GM23338 (cell line): ENCODE measurements around the gene CACNA1C. TPM values are rescaled to one million over a fixed set of nuclear protein-coding genes. Genes with fewer than 3 reads are reported as not detected.

Experiments used
- ATAC-seq: fragments of 200-7000 bp; cut with Tn5 transposase; 3 replicates; pipeline ENCODE4 v1.9.1; 2020
- DNase-seq: peaks from one replicate; pipeline ENCODE4 v3.0.0-alpha.2; 2015; ENCODE audit warnings: low spot score
- H2AFZ ChIP-seq: fragments of 200-600 bp; sonication (generic); 2 replicates; pipeline ENCODE4 v1.8.0; 2016; ENCODE audit warnings: antibody characterized with exemption, mild to moderate bottlenecking, moderate library complexity
- H3F3A ChIP-seq: fragments of 200-600 bp; sonication (generic); replicated peaks from 2 replicates; pipeline ENCODE4 v1.8.0; 2017; ENCODE audit warnings: antibody characterized with exemption, mixed run types, low read depth
- H3K27ac ChIP-seq: fragments of 200-600 bp; sonication (generic); 2 replicates; pipeline ENCODE4 v1.6.1; 2016; ENCODE audit warnings: low read depth
- H3K27me3 ChIP-seq: fragments of 200-600 bp; sonication (generic); 2 replicates; pipeline ENCODE4 v1.8.0; 2016; ENCODE audit warnings: mild to moderate bottlenecking, mixed run types, moderate library complexity; ENCODE audit not compliant: insufficient read depth
- H3K36me3 ChIP-seq: fragments of 200-600 bp; sonication (generic); 2 replicates; pipeline ENCODE4 v1.8.0; 2016; ENCODE audit warnings: mild to moderate bottlenecking; ENCODE audit not compliant: insufficient read depth
- H3K4me1 ChIP-seq: fragments of 200-600 bp; sonication (generic); 2 replicates; pipeline ENCODE4 v1.8.0; 2016; ENCODE audit warnings: mild to moderate bottlenecking, moderate library complexity; ENCODE audit not compliant: insufficient read depth
- H3K4me2 ChIP-seq: fragments of 200-600 bp; sonication (generic); 2 replicates; pipeline ENCODE4 v1.7.1; 2017; ENCODE audit warnings: mixed run types
- H3K4me3 ChIP-seq: fragments of 200-600 bp; sonication (generic); 2 replicates; pipeline ENCODE4 v1.6.1; 2016; ENCODE audit warnings: mixed run types
- H3K79me2 ChIP-seq: fragments of 200-600 bp; sonication (generic); replicated peaks from 2 replicates; pipeline ENCODE4 v1.8.0; 2017; ENCODE audit warnings: mild to moderate bottlenecking; ENCODE audit not compliant: insufficient read depth
- H3K9me2 ChIP-seq: fragments of 200-600 bp; sonication (generic); 2 replicates; pipeline ENCODE4 v1.8.0; 2017; ENCODE audit not compliant: insufficient read depth
- H4K20me1 ChIP-seq: fragments of 200-600 bp; sonication (generic); replicated peaks from 2 replicates; pipeline ENCODE4 v1.8.0; 2017; ENCODE audit warnings: mild to moderate bottlenecking; ENCODE audit not compliant: insufficient read depth
- H3K27ac Mint-ChIP-seq: 2 replicates; pipeline ENCODE4 v1.8.0; 2020; ENCODE audit warnings: inconsistent platforms, mild to moderate bottlenecking, moderate library complexity, mixed read lengths
- H3K27me3 Mint-ChIP-seq: 3 replicates; pipeline ENCODE4 v1.8.0; 2022; ENCODE audit warnings: low read depth, mild to moderate bottlenecking, moderate library complexity, mixed read lengths, inconsistent platforms; ENCODE audit not compliant: insufficient read depth, poor library complexity
- H3K36me3 Mint-ChIP-seq: 3 replicates; pipeline ENCODE4 v1.8.0; 2021; ENCODE audit warnings: low read depth, mild to moderate bottlenecking, inconsistent platforms, moderate library complexity, mixed read lengths
- H3K4me1 Mint-ChIP-seq: 3 replicates; pipeline ENCODE4 v1.8.0; 2020; ENCODE audit warnings: mild to moderate bottlenecking, inconsistent platforms, mixed read lengths
- H3K4me3 Mint-ChIP-seq: 3 replicates; pipeline ENCODE4 v1.8.0; 2021; ENCODE audit warnings: moderate library complexity, mild to moderate bottlenecking, inconsistent platforms, mixed read lengths
- H3K9me3 Mint-ChIP-seq: 3 replicates; pipeline ENCODE4 v1.8.0; 2020; ENCODE audit warnings: moderate library complexity, mild to moderate bottlenecking, inconsistent platforms, mixed read lengths
- CREB1 ChIP-seq: fragments of 250-450 bp; sonication (Bioruptor Pico); IDR thresholded peaks from 2 replicates; pipeline ENCODE4 v1.5.0; 2020; ENCODE audit warnings: low read depth, mild to moderate bottlenecking, moderate library complexity
- EZH2 ChIP-seq: fragments of 200-600 bp; sonication (generic); IDR thresholded peaks from one replicate; pipeline ENCODE4 v1.8.0; 2017; ENCODE audit warnings: antibody characterized with exemption, mild to moderate bottlenecking, low read depth; ENCODE audit not compliant: unreplicated experiment
- EZH2phosphoT487 ChIP-seq: fragments of 200-600 bp; sonication (generic); IDR thresholded peaks from one replicate; pipeline ENCODE4 v1.8.1; 2018; ENCODE audit warnings: antibody characterized with exemption; ENCODE audit not compliant: unreplicated experiment
- JUNB ChIP-seq: IDR thresholded peaks from one replicate; pipeline ENCODE4 v1.6.1; 2016; ENCODE audit warnings: antibody characterized with exemption; ENCODE audit not compliant: unreplicated experiment
- NANOG ChIP-seq: IDR thresholded peaks from 2 replicates; pipeline ENCODE4 v1.6.1; 2016; ENCODE audit warnings: antibody characterized with exemption, borderline replicate concordance
- POLR2AphosphoS5 ChIP-seq: IDR thresholded peaks from 2 replicates; pipeline ENCODE4 v1.6.1; 2016; ENCODE audit warnings: antibody characterized with exemption, low read depth
- STAT1 ChIP-seq: IDR thresholded peaks from one replicate; pipeline ENCODE4 v1.6.1; 2016; ENCODE audit warnings: antibody characterized with exemption; ENCODE audit not compliant: unreplicated experiment
- ZNF114 ChIP-seq: fragments of 250-450 bp; sonication (Bioruptor Pico); IDR thresholded peaks from 2 replicates; pipeline ENCODE4 v1.5.0; 2020; ENCODE audit warnings: mild to moderate bottlenecking, moderate library complexity
- ZNF331 ChIP-seq: fragments of 250-450 bp; sonication (Bioruptor Pico); IDR thresholded peaks from 2 replicates; pipeline ENCODE4 v1.5.0; 2020; ENCODE audit warnings: low read depth, mild to moderate bottlenecking, moderate library complexity
- polyA plus RNA-seq: library from polyadenylated mRNA; unstranded; fragments of >200 nt; fragmentation: Nextera tagmentation; extraction: Ambion mirVana; gene quantifications from 2 replicates; pipeline ENCODE4 v1.2.1, GENCODE V29; 2016
- total RNA-seq: library from RNA; depleted of rRNA; stranded (reverse); fragments of >200 nt; shearing (Covaris generic); gene quantifications from 2 replicates; pipeline ENCODE4 v1.2.3, GENCODE V29; 2014
- TF ChIP-seq, protein P1 (sequence below): IDR thresholded peaks from one replicate; pipeline ENCODE4 v1.6.1; 2018; ENCODE audit warnings: antibody characterized with exemption; ENCODE audit not compliant: unreplicated experiment
- TF ChIP-seq, protein P2 (sequence below), 2 experiments: fragments of 200-600 bp in 1 of 2; sonication (generic) in 1 of 2; conservative IDR thresholded peaks; 2 replicates each; pipeline versions ENCODE4 v1.5.1 to v1.6.1; 2016 to 2017; ENCODE audit warnings: antibody characterized with exemption in 2 of 2, low read depth in 2 of 2, mild to moderate bottlenecking in 2 of 2, moderate library complexity in 1 of 2
- TF ChIP-seq, protein P3 (sequence below): IDR thresholded peaks from 2 replicates; pipeline ENCODE4 v1.6.1; 2016; ENCODE audit warnings: antibody characterized with exemption
- TF ChIP-seq, protein P4 (sequence below): fragments of 250-450 bp; sonication (Bioruptor Pico); IDR thresholded peaks from 2 replicates; pipeline ENCODE4 v1.5.0; 2020; ENCODE audit warnings: mild to moderate bottlenecking, moderate library complexity

Gene CACNA1C
- total and polyA plus RNA-seq, 2 experiments from 2014 or later: 0.78 to 2.1 TPM

DNA sequence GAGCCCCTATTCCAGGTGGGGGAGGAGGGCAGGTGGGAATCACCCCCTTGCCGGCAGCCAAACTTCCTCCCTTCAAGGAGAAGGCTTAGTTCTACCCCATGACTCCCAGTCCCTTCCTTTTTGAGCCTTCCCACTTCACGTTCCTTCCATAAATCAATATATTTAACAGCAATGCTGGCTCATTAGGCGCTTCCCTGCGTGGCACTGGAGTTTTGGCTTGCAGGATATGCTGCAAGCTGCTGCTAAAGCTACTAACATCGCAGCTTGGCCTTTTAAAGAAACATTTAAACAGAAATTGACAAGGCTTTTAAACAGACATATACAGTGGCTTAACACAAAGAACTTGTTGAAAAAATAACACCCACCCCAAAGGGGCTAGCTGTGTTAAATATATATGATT, 434.0 kb downstream of the CACNA1C start:
- Histone ChIP-seq H3K36me3 (no peaks in the 10 kb centered on the region), H3K27me3 (no peaks in the 10 kb centered on the region), H3K4me3 (no peak overlapping the region), H3K9me2 (0 out of 2 replicates have a peak, but pooled peaks cover 9% of the 10 kb centered on the region), H3K4me1 (no peaks in the 10 kb centered on the region), H4K20me1 (no peaks in the 10 kb centered on the region), H3F3A (no peaks in the 10 kb centered on the region), H3K4me2 (no peak overlapping the region), H3K79me2 (no peaks in the 10 kb centered on the region), H3K27ac (no peak overlapping the region), H2AFZ (no peak overlapping the region)
- Mint-ChIP-seq H3K9me3 (no peaks in the 10 kb centered on the region), H3K36me3 (no peaks in the 10 kb centered on the region), H3K27ac (no peak overlapping the region), H3K27me3 (peaks cover 5% of the 10 kb centered on the region), H3K4me1 (0 out of 3 replicates have a peak, but pooled peaks cover 2% of the 10 kb centered on the region), H3K4me3 (no peak overlapping the region)
- ATAC-seq (no peak), DNase-seq (no peak)
- TF ChIP-seq ZNF114: no peak
- no peak for TF ChIP-seq EZH2
- TF ChIP-seq, protein P1, sequence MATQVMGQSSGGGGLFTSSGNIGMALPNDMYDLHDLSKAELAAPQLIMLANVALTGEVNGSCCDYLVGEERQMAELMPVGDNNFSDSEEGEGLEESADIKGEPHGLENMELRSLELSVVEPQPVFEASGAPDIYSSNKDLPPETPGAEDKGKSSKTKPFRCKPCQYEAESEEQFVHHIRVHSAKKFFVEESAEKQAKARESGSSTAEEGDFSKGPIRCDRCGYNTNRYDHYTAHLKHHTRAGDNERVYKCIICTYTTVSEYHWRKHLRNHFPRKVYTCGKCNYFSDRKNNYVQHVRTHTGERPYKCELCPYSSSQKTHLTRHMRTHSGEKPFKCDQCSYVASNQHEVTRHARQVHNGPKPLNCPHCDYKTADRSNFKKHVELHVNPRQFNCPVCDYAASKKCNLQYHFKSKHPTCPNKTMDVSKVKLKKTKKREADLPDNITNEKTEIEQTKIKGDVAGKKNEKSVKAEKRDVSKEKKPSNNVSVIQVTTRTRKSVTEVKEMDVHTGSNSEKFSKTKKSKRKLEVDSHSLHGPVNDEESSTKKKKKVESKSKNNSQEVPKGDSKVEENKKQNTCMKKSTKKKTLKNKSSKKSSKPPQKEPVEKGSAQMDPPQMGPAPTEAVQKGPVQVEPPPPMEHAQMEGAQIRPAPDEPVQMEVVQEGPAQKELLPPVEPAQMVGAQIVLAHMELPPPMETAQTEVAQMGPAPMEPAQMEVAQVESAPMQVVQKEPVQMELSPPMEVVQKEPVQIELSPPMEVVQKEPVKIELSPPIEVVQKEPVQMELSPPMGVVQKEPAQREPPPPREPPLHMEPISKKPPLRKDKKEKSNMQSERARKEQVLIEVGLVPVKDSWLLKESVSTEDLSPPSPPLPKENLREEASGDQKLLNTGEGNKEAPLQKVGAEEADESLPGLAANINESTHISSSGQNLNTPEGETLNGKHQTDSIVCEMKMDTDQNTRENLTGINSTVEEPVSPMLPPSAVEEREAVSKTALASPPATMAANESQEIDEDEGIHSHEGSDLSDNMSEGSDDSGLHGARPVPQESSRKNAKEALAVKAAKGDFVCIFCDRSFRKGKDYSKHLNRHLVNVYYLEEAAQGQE: no peak
- TF ChIP-seq, protein P2, sequence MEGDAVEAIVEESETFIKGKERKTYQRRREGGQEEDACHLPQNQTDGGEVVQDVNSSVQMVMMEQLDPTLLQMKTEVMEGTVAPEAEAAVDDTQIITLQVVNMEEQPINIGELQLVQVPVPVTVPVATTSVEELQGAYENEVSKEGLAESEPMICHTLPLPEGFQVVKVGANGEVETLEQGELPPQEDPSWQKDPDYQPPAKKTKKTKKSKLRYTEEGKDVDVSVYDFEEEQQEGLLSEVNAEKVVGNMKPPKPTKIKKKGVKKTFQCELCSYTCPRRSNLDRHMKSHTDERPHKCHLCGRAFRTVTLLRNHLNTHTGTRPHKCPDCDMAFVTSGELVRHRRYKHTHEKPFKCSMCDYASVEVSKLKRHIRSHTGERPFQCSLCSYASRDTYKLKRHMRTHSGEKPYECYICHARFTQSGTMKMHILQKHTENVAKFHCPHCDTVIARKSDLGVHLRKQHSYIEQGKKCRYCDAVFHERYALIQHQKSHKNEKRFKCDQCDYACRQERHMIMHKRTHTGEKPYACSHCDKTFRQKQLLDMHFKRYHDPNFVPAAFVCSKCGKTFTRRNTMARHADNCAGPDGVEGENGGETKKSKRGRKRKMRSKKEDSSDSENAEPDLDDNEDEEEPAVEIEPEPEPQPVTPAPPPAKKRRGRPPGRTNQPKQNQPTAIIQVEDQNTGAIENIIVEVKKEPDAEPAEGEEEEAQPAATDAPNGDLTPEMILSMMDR (conservative IDR thresholded peaks at IDR 0.05; ENCODE audit: low read depth in 2 of 2): no peak
- TF ChIP-seq POLR2AphosphoS5: no peak
- TF ChIP-seq STAT1: no peak
- TF ChIP-seq EZH2phosphoT487: no peak
- TF ChIP-seq JUNB: no peak
- no peak for TF ChIP-seq CREB1
- TF ChIP-seq, protein P3, sequence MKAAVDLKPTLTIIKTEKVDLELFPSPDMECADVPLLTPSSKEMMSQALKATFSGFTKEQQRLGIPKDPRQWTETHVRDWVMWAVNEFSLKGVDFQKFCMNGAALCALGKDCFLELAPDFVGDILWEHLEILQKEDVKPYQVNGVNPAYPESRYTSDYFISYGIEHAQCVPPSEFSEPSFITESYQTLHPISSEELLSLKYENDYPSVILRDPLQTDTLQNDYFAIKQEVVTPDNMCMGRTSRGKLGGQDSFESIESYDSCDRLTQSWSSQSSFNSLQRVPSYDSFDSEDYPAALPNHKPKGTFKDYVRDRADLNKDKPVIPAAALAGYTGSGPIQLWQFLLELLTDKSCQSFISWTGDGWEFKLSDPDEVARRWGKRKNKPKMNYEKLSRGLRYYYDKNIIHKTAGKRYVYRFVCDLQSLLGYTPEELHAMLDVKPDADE: no peak
- TF ChIP-seq, protein P4, sequence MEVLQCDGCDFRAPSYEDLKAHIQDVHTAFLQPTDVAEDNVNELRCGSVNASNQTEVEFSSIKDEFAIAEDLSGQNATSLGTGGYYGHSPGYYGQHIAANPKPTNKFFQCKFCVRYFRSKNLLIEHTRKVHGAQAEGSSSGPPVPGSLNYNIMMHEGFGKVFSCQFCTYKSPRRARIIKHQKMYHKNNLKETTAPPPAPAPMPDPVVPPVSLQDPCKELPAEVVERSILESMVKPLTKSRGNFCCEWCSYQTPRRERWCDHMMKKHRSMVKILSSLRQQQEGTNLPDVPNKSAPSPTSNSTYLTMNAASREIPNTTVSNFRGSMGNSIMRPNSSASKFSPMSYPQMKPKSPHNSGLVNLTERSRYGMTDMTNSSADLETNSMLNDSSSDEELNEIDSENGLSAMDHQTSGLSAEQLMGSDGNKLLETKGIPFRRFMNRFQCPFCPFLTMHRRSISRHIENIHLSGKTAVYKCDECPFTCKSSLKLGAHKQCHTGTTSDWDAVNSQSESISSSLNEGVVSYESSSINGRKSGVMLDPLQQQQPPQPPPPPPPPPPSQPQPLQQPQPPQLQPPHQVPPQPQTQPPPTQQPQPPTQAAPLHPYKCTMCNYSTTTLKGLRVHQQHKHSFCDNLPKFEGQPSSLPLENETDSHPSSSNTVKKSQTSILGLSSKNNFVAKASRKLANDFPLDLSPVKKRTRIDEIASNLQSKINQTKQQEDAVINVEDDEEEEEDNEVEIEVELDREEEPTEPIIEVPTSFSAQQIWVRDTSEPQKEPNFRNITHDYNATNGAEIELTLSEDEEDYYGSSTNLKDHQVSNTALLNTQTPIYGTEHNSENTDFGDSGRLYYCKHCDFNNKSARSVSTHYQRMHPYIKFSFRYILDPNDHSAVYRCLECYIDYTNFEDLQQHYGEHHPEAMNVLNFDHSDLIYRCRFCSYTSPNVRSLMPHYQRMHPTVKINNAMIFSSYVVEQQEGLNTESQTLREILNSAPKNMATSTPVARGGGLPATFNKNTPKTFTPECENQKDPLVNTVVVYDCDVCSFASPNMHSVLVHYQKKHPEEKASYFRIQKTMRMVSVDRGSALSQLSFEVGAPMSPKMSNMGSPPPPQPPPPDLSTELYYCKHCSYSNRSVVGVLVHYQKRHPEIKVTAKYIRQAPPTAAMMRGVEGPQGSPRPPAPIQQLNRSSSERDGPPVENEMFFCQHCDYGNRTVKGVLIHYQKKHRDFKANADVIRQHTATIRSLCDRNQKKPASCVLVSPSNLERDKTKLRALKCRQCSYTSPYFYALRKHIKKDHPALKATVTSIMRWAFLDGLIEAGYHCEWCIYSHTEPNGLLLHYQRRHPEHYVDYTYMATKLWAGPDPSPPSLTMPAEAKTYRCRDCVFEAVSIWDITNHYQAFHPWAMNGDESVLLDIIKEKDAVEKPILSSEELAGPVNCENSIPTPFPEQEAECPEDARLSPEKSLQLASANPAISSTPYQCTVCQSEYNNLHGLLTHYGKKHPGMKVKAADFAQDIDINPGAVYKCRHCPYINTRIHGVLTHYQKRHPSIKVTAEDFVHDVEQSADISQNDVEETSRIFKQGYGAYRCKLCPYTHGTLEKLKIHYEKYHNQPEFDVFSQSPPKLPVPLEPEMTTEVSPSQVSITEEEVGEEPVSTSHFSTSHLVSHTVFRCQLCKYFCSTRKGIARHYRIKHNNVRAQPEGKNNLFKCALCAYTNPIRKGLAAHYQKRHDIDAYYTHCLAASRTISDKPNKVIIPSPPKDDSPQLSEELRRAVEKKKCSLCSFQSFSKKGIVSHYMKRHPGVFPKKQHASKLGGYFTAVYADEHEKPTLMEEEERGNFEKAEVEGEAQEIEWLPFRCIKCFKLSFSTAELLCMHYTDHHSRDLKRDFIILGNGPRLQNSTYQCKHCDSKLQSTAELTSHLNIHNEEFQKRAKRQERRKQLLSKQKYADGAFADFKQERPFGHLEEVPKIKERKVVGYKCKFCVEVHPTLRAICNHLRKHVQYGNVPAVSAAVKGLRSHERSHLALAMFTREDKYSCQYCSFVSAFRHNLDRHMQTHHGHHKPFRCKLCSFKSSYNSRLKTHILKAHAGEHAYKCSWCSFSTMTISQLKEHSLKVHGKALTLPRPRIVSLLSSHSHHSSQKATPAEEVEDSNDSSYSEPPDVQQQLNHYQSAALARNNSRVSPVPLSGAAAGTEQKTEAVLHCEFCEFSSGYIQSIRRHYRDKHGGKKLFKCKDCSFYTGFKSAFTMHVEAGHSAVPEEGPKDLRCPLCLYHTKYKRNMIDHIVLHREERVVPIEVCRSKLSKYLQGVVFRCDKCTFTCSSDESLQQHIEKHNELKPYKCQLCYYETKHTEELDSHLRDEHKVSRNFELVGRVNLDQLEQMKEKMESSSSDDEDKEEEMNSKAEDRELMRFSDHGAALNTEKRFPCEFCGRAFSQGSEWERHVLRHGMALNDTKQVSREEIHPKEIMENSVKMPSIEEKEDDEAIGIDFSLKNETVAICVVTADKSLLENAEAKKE: no peak
- no peak for TF ChIP-seq NANOG
- no peak for TF ChIP-seq ZNF331 (CRISPR knock-in tag)
